ENCODE measurements around the gene CXXC5.

DNA sequence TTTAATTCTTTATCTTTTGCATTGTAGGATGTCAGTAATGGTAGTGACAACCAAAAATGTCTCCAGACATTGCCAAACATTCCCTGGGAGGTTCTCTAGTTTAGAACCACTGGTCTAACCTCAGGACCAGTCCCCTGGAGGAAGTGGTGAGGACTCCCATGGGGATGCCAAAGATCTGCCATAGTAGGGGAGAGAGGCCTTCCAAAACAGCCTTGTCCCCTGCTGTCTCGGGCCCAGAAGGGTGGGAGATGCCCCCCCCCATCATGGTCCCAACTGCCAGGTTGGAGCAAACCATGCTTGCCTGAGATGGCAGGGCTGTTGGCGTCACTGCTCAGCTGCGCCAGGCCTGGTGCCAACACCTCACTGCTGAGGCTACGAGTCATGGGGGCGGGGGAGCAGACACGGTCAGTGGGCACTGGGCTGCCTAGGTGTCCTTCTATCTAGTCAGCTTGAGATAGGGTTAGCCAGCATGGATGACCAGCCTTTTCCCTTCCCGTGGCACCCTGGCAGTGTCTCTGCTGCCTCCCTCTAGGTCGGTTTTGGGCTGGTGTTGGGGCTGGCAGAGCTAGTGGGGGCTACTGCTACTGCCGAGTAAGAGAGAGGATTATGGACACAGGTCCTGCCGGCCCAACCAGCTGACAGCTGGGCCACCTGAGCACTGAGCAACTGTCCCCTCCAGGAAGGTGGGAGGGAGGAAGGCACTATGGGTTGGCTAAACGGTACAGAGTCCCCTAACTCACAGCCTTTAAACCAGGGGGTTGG lies 8.3 kb upstream of the CXXC5 start:
- TF ChIP-seq, protein P1, sequence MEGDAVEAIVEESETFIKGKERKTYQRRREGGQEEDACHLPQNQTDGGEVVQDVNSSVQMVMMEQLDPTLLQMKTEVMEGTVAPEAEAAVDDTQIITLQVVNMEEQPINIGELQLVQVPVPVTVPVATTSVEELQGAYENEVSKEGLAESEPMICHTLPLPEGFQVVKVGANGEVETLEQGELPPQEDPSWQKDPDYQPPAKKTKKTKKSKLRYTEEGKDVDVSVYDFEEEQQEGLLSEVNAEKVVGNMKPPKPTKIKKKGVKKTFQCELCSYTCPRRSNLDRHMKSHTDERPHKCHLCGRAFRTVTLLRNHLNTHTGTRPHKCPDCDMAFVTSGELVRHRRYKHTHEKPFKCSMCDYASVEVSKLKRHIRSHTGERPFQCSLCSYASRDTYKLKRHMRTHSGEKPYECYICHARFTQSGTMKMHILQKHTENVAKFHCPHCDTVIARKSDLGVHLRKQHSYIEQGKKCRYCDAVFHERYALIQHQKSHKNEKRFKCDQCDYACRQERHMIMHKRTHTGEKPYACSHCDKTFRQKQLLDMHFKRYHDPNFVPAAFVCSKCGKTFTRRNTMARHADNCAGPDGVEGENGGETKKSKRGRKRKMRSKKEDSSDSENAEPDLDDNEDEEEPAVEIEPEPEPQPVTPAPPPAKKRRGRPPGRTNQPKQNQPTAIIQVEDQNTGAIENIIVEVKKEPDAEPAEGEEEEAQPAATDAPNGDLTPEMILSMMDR (IDR thresholded peaks at IDR 0.05), result no peak
- no peak for TF ChIP-seq EP300 (IDR thresholded peaks at IDR 0.05)
